ENCODE results near the gene IL12A.

DNA sequence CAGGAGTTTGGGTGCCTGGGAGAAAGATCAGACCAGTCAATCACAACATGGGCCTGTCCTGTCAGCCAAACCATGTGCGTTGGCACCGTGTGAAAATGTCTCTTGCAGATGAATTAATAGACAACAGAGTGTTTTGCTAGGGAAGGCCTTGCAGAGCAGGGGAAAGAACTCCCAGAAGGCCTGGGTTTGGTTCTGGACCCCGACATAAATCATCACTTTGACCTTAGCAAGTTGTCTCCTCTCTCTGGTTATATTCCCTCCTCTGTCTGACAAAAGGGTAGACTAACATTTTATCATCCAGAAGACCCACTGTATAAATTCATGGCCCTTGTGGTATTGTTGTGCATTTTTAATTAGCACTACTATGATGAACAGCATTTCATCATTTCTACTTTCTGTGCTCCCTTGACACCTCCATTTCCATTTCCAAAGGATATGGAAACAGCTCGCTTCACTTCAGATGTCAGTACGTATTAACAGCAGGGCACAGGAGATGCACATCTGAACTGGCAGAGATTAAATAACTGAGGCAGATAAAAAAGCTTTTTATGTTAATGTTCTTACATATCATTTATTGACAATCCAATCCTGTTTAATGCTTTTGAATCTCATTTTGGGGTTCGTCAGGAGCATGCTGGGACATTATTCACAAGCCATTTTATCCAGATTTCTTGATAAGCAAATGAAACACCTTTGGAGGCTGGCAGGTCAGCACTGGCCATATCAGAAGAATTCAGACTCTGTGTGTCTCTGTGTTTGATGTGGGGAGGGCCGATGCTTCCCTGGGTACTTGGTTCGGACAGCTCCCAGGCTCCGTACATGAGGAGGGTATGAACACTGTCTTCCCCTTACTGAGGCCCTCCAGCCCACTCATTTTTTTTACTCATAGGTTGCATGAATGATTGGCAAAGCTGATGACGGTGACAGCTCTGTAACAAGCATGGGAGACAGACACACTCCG, 28.2 kb upstream of the IL12A start:
- TF ChIP-seq, protein P1, sequence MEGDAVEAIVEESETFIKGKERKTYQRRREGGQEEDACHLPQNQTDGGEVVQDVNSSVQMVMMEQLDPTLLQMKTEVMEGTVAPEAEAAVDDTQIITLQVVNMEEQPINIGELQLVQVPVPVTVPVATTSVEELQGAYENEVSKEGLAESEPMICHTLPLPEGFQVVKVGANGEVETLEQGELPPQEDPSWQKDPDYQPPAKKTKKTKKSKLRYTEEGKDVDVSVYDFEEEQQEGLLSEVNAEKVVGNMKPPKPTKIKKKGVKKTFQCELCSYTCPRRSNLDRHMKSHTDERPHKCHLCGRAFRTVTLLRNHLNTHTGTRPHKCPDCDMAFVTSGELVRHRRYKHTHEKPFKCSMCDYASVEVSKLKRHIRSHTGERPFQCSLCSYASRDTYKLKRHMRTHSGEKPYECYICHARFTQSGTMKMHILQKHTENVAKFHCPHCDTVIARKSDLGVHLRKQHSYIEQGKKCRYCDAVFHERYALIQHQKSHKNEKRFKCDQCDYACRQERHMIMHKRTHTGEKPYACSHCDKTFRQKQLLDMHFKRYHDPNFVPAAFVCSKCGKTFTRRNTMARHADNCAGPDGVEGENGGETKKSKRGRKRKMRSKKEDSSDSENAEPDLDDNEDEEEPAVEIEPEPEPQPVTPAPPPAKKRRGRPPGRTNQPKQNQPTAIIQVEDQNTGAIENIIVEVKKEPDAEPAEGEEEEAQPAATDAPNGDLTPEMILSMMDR (conservative IDR thresholded peaks at IDR 0.05; ENCODE audit: low read depth, low read length), result no peak
- no peak for TF ChIP-seq EZH2 (IDR thresholded peaks at IDR 0.05; ENCODE audit: low read length, unreplicated experiment)
- TF ChIP-seq EZH2phosphoT487 (IDR thresholded peaks at IDR 0.05; ENCODE audit: borderline replicate concordance, low read length), result no peak

Data from PC-3 (cell line).